GM21528 (cell line): ENCODE results near the gene CNKSR3.
"Not testable (repeated sequence)": the region's sequence is repeated elsewhere in the genome, so short reads cannot be mapped to it uniquely, and the experiment has no call there.

Experiments used
- ATAC-seq: cut with Tn5 transposase; IDR thresholded peaks from one replicate; pipeline ENCODE4 v1.9.1; 2021; ENCODE audit warnings: mild to moderate bottlenecking, moderate library complexity; ENCODE audit not compliant: unreplicated experiment, low FRiP score

CNKSR3 gene

DNA sequence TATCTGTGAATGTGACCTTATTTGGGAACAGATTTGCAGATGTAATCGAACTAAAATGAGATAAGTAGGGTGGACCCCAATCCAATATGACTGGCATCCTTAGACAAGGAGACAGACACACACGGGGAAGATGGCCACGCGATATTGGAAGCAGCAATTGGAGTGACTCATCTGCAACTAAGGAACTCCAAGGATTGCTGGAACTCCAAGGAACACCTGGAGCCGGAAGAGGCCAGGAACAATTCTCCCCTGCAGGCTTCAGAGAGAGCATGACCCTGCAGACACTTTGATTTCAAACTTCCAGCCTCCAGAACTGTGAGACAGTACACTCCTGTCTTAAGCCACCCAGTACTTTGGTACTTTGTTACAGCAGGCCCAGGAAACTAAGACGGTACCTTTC lies 19.5 kb upstream of the CNKSR3 start:
- ATAC-seq = no peak

DNA sequence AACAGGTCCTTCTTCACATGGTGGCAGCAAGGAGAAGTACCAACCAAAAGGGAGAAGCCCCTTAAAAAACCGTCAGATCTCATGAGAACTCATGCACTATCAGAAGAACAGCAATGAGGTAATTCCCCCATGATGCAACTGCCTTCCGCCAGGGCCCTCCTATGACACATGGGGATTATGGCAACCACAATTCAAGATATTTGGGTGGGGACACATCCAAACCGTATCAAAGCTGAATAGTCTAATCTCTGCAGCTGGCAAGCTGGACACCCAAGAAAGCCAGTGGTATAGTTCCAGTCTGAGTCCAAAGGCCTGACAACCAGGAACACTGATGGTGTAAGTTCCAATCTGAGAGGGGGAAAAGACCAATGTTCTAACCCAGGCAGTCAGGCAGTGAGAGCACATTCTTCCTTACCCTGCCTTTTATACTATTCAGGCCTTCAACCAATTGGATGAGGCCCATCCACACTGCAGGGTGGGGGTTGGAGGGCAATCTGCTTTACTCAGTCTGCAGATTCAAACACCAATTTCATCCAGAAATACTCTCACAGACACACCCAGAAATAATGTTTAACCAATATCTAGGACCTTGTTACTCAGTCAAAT lies 17.9 kb upstream of the CNKSR3 start:
- no peak for ATAC-seq

DNA sequence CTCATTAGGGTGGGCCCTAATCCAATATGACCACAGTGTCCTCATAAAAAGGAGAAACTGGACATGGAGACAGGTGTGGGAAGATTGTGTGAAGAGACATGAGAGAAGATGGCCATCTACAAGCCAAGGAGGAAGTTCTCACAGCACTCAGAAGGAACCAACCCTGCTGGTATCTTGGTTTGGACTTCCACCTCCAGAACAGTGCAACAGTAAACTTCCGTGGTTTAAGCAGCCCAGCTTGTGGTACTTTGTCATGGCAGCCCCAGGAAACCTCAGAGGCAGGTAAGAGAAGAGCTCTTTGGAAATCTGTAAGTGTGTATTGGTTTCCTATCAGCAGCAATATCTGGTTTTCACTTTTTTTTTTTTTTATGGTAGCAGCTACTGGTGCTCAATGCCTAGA lies 16.5 kb upstream of the CNKSR3 start:
- no peak for ATAC-seq

DNA sequence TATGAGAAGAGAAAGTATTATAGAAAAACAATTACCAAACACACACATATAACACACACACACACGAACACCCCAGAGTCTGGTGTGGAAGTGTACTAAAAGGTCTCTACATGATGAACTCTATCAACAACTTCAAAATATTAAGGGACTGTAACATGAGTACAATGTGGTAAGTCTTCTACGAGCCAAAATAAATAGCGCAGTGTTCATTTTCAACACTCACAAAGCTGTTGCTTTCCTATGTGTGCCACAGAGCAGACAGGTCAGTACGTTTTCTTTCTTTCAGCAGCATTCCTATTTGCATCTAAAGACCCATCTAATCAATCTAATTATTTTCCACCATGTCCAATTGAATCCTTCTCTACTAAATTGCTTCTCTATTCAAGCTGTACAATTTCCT lies 12.1 kb upstream of the CNKSR3 start:
- no peak for ATAC-seq

DNA sequence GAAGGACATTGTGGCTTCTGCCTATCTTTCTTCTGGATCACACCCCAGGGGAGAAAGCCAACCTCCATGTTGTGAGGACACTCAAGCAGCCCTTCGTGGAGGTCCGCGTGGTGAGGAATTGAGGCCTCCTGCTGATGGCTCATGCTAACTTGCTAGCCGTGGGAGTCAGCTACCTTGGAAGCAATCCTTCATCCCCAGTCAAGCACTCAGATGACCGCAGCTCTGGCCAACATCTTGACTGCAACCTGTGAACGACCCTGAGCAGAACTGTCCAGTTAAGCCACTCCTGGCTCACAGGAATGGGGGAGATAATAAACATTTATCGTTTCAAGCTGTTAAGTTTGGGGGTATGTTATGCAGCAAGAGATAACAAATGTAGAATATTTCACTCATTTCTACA lies 10.9 kb upstream of the CNKSR3 start:
- no peak for ATAC-seq

DNA sequence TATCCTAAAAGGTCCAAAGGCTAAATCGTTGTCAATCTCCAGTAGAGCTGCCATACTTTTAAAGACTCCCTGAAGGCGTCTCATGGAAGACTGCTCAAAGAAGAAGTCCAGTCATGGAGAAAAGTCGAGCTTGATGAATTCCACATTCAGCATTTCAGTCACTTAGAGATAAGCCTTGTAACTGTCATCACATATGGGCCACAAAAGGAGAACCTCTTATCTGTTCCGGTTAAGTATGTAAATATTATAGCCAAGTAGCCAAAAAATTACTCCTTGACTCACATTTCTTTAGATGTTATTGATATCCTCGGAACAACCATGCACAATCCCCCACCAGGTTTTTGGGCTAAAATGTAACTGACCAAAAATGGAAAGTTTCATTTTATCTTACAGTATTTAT lies 9.8 kb upstream of the CNKSR3 start:
- ATAC-seq = no peak

DNA sequence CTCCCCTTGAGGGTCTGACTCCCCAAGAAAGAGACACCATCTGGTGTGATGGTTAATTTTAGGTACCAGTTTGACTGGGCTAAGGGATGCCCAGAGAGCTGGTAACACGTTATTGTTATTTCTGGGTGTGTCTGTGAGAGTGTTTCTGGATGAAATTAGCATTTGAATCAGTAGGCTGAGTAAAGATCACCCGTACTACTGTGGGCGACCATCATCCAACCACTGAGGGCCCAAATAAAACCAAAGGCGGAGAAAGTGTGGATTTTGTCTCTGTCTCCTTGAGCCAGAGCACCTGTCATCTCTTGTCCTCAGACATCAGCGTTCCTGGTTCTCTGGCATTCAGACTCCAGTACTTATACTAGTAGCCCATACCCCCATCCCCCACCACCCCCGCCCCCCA lies 7.9 kb upstream of the CNKSR3 start:
- no peak for ATAC-seq

DNA sequence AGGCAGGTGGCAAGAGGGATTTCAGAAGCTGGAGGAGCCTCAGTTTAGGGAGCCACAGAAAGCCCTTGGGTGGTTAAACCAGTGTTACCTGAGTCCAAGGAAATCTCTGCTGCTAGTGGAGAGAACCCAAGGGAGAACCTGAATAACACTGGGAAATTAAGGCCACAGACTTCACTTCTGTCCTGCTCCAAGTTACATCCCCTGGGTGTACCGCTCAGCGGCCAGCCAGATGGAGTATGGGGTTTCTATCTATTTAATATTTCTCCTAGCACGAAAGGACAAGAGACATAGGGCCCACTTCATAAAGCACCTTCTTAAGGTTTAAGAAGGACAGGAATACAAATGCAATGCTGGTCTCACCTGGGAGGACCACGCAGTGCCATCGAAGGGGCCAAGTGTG lies 5.8 kb upstream of the CNKSR3 start:
- ATAC-seq = no peak

DNA sequence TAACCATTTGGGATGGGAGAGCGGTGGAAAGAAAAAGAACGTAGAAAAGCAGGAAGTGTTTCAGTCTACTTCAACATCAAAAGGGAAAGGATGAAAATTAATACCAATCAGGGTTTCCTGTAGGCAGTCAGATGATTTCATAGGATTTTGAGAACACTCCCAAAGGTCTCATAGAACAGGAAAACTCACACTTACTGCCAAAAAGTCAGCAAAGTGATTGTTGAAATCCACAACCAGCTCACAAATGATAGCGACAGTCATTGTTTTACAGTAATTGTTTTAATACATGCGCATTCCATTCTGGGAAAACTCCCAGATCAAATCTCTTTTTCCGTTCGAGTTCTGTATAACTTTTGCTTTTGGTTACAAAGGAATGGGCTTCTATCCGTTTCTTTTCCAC lies 5.3 kb upstream of the CNKSR3 start:
- ATAC-seq = no peak

DNA sequence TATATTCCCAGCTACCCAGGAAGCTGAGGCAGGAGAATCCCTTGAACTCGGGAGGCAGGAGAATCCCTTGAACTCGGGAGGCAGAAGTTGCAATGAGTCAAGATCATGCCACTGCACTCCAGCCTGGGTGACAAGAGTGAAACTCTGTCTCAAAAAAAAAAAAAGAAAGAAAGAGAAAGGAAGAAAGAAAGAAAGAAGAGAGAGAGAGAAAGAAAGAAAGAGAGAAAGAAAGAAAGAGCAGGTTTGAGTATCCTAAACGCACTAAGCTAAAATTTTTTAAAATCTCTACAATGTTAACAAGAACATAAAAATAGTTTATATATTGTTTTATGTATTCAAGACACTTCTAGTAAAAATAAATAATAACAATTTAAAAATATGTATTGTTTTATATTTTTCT lies 4.6 kb upstream of the CNKSR3 start:
- ATAC-seq = not testable (repeated sequence)

DNA sequence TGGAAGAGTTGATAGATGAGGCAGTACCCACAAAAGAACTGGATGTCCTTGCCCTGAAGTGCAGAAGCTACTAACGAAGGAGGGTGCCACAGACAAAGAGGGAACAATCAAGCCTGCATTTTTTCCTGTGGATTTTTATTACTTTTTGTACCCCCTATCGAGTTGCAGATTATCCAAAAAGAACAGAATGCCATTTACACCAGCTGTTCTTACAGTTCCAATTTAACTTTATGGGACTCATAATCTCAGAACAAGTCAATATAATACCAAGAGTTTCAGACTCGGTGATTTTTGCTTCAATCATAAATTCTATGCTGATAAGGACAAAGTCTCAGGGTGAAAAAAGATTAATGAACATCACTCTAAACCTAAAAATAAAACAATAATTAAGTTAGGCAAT lies 4.0 kb upstream of the CNKSR3 start:
- no peak for ATAC-seq

DNA sequence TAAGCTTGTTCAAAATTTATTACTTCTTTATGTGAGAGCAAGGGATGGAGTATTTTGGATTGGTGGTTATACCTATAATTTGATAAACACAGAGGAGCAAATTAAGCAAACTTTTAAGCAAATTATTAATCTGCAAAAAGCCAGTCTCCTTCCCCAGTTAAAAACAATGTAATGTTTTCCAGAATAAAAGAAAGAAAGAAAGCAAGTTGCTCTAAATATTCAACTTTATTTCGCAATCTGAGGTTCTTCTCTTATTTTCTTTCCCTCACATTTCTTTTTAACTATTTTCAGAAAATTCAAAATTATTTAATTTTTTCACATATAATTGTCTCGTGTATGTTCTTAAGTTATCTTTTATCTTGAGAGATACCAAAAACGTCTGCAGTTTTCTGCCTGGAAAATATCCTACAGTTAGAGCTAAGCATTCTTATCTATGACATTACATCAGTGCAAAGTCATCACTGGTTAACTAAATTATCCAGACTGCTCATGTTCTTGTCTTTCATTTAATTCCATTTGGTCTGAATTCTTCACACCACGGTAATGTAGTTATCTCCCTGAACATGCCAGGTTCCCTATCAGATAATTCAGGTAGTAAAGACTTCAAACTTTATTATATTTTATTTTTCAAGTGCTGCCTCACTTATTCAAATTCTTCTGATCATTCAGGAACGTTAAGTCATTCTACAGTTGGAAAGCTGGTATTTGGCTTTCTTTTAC lies 3.3 kb upstream of the CNKSR3 start:
- no peak for ATAC-seq

DNA sequence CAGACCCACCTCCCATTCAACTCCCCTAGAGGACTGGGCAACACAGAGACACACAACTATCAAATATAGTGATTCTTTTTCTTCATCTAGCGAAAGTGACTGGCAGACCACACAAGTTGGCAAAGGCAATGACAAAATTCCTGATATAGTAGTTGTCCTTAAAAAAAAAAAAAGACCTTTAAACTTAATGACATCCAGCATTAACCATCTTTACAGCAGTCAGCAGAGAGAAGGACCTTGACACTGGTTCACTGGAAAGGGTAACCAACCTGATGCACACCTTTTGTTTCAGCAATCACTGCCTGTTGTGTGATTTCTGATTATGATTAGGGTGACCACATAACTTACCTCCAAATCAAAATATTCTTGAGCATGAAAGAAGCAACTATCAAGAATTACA lies 1.7 kb upstream of the CNKSR3 start:
- ATAC-seq = no peak

DNA sequence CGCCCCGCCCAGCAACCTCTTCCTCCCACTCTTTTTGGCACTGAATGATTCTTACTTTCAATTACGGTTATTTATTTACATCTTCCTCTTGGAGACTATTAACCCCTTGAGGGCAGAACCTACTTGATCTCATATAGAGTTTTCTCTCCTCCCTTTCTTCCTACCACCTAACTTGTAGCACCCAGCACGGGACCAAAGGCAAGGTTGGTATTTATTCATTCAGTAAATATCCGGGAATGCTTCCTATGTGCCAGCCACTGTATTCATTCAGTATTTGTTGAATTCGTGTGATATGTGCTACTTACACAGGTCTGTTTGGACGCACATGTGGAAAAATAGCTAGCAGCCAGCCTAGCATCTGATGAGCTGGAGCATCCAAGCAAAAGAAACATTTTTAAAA lies 1.3 kb upstream of the CNKSR3 start:
- no peak for ATAC-seq

DNA sequence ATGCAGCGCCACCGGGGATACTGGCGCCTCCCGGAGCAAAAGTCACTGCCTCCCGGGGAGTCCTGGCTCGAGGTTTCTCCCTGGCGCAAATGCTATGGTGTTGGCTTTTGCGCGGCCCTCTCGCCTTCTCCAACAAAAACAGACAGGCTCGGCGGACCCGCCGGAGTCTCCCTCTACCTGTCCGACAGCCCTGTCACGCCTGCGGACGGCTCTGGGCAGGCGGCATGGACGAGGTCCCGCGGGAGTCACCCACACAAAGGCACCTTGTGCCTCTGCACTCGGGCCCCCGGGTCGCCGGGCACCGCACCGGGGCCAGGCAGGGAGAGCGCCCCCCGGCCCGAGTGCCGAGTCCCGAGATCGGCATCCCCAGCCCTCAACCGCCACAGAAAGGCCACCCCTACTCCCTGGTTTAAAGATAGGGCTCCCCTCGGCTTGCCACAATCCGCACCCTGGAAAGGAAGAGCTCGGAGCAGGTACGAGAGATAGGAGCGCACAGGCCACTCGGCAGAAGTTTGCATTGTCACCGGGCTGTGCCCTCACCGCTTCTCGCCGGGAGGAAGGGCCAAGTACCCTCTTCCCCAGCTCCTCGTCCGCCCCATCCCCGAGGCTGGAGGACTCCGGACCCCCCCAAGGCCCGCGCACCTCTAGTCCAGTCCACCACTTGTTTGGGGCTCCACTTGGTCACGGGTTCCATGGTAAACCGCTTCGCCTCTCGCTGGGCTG lies 903 bp downstream of the CNKSR3 start:
- ATAC-seq = peak; percentile 39

DNA sequence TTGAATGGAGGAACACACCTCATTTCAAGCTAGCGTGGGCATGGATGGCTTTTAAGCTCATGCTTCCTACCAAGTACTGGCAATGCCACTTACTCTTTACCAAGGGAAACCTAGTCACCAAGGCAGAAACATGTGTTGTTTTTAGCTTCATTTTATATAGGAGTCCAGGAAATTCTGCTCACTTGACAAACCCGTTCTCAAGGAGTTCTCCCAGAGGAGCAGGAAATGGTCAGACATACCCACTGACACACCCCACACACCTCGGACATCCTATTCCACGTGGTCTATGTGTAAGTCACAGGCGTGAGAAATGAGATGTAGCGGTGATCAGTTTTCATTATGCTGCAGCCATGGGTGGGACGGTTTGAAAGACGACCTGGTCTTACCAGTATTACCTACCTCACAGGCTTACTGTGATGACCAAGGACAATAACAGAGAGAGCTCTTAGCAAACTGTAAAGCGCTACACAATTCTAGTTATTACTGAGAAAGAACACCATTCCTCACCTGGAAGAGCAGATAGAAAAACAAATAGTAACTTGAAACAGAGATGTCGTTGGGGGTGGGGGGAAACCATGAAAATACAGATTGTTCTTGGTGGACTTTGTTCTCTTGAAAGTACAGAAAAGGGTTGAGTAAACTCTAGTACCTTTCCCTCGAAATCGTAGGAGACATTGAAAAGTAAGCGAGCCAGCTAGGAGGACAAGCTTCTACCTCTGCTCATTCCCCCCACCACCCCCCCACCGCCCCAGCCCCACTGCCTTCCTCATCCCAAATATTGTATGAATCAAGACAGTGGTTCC lies 1.7 kb downstream of the CNKSR3 start:
- no peak for ATAC-seq

DNA sequence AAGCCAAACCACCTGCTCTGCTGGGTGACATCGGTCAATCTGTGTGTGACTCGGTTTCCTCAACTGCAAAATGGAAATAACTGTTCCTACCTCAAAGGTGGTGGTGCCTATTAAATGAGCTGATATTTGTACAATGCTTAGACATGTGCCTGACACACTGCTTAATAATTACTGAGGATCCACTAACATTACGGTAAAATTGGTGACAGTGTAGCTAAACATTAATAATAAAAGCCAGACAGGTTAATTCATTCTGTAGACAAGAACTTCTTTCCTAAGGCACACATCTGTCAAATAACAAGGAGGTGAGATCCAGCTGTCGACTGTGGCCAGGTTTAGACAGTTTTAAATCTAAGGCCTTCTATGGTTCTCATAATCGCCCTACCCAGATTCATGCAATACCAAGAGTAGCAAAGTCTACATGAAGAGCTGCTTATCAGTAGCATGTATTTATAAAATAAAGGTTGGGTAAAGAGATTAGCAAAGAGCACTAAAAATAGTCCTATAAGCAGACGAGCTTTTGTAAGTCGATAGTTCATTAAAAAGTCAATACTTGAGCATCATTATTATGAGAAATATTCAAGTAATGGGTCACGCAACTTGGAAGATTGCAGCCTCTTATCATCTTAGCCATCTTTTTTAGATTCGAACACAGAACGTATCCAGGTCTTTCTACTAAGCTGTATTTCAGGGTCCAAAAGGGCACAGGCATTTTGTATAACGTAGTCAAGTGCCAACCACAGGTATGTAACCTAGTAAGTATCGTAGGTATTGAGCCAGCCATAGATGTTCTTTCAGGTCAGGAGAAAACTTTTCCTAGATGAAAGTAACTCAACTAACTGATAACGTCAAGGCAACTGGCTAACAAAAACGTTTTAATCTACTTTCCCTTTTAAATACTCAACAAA lies 3.2 kb downstream of the CNKSR3 start:
- ATAC-seq = no peak

DNA sequence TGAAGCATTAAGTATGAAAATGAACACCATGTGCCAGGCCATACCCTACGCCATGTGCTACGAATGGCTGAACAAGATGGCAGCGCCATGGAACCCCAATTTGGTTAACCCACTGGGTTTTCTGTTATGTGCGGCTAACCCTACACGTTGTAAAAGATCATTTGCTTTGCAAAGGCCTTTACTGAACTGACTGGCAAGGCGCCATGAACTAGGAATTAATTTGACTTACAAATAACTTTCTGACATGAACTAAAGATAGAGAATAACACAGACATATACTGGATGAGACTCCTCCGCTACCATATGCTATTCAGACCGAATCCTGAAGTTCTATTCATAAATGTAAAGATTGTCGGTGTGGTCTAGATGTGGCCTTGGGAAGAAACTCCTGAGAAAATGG lies 3.9 kb downstream of the CNKSR3 start:
- no peak for ATAC-seq

DNA sequence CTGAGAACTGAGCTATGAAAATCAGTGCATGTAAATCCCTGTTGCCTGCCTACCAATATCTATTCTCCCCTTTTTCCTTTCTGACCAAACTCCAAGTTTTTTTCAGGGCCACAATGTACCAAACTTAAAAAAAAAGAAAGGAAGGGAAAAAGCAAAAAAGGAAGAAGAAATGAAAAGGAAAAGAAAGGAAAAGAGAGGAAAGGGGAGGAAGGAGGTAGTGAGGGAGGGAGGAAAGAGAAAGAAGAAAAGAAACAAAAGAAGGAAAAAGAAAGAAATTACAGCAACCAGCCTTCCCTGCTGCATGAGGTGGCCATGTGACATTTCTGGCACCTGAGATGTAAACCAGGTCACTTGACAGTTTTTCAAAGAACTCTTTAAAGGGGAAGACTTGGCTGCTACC lies 4.4 kb downstream of the CNKSR3 start:
- ATAC-seq = no peak

DNA sequence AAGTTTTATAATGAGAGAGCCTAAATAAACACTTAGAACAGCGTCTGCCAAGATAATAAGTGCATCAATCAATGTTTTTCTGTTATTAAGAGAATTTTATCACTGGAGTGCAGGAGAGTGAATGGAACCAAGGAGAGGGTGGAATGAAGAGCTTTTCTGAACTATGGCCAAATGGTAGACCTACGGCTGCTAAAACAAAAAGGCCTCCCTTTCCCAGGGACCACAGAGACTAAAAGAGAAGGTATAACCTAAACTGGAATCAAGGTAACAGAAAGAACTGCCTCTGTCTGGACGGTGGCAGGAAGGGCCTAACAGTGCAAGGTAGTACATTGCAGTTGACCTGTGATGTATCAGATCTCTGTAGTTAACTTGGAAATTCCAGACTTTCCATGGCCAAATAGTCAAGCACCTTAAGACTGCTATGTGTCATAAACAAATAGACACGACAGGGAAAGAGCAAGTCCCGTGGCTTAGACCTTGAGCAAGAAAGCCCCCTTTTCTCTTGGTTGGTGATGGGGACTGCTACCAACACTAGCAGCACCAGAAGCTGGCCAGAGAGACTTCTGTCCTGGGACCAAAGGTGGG lies 5.5 kb downstream of the CNKSR3 start:
- ATAC-seq = no peak
